SK-N-SH (cell line): Measurements from ENCODE around the gene RGS9. TPM values are rescaled to one million over a fixed set of nuclear protein-coding genes. Genes with fewer than 3 reads are reported as not detected.

Experiments
- CTCF ChIA-PET: fragments of 300-600, 350-600 bp; formaldehyde crosslinking; extraction: SDS; loops from one replicate; lab custom pipeline; 2021; lab: Yijun Ruan, JAX
- POLR2A ChIA-PET: fragments of 350-600 bp; sonication (Branson Sonifier 250); formaldehyde crosslinking; extraction: SDS; loops from one replicate; lab custom pipeline; 2020; ENCODE audit warnings: antibody characterized with exemption, inconsistent platforms; lab: Yijun Ruan, JAX
- DNase-seq: peaks from one replicate; pipeline ENCODE4 v3.0.0; 2012
- H2AFZ ChIP-seq: fragments of 200-600 bp; sonication (generic); 2 replicates; pipeline ENCODE4 v1.8.1; 2016; ENCODE audit warnings: antibody characterized with exemption, mild to moderate bottlenecking, low read depth
- H3F3A ChIP-seq: fragments of 200-600 bp; sonication (generic); replicated peaks from 2 replicates; pipeline ENCODE3; 2016; ENCODE audit warnings: antibody characterized with exemption, mild to moderate bottlenecking; ENCODE audit not compliant: insufficient read depth
- H3K27ac ChIP-seq, 2 experiments: fragments of 200-500 bp in 1 of 2; fragments of 200-600 bp in 1 of 2; sonication (Bioruptor generic) in 1 of 2; sonication (generic), shearing (Covaris generic) in 1 of 2; 2 replicates each; pipeline versions ENCODE4 v1.5.1 to v1.6.1; 2014 to 2016; ENCODE audit warnings: low read depth in 2 of 2, inconsistent platforms in 1 of 2, low read length in 1 of 2, mild to moderate bottlenecking in 1 of 2, mixed read lengths in 1 of 2
- H3K27me3 ChIP-seq: fragments of 200-600 bp; sonication (generic), shearing (Covaris generic); 2 replicates; pipeline ENCODE4 v1.6.1; 2016; ENCODE audit warnings: mixed run types; ENCODE audit not compliant: insufficient read depth
- H3K36me3 ChIP-seq, 2 experiments: fragments of 200-500 bp in 1 of 2; fragments of 200-600 bp in 1 of 2; sonication (Bioruptor generic) in 1 of 2; sonication (generic) in 1 of 2; replicated peaks in 1 of 2; 2 replicates each; pipeline versions ENCODE3 to v1.5.1; 2014 to 2016; ENCODE audit warnings: low read length in 1 of 2, mild to moderate bottlenecking in 1 of 2; ENCODE audit not compliant: insufficient read depth in 2 of 2, control insufficient read depth in 1 of 2
- H3K4me1 ChIP-seq, 2 experiments: fragments of 200-500 bp in 1 of 2; fragments of 200-600 bp in 1 of 2; sonication (Bioruptor generic) in 1 of 2; sonication (generic), shearing (Covaris generic) in 1 of 2; 2 replicates each; pipeline versions ENCODE4 v1.5.1 to v1.6.1; 2014 to 2016; ENCODE audit warnings: low read depth in 1 of 2, low read length in 1 of 2, mixed run types in 1 of 2; ENCODE audit not compliant: insufficient read depth in 2 of 2, control insufficient read depth in 1 of 2
- H3K4me2 ChIP-seq: fragments of 200-600 bp; sonication (generic), shearing (Covaris generic); 2 replicates; pipeline ENCODE4 v1.6.1; 2017; ENCODE audit warnings: mixed run types
- H3K4me3 ChIP-seq, 2 experiments: fragments of 200-500 bp in 1 of 2; fragments of 200-600 bp in 1 of 2; sonication (Bioruptor generic) in 1 of 2; sonication (generic), shearing (Covaris generic) in 1 of 2; 2 replicates each; pipeline versions ENCODE4 v1.5.1 to v1.8.1; 2014 to 2016; ENCODE audit warnings: low read depth in 2 of 2, inconsistent platforms in 1 of 2, low read length in 1 of 2, mild to moderate bottlenecking in 1 of 2, mixed read lengths in 1 of 2, moderate library complexity in 1 of 2
- H3K79me2 ChIP-seq: fragments of 200-600 bp; sonication (generic); 2 replicates; pipeline ENCODE4 v1.8.1; 2017; ENCODE audit warnings: mild to moderate bottlenecking; ENCODE audit not compliant: insufficient read depth
- H3K9ac ChIP-seq: fragments of 200-600 bp; sonication (generic); 2 replicates; pipeline ENCODE4 v1.6.1; 2017; ENCODE audit warnings: mixed run types
- H3K9me2 ChIP-seq: fragments of 200-600 bp; sonication (generic); 2 replicates; pipeline ENCODE4 v1.6.1; 2017; ENCODE audit warnings: mixed run types
- H3K9me3 ChIP-seq: fragments of 200-600 bp; sonication (generic); 2 replicates; pipeline ENCODE4 v1.6.1; 2017; ENCODE audit warnings: mixed run types, mild to moderate bottlenecking, moderate library complexity
- H4K20me1 ChIP-seq: fragments of 200-600 bp; sonication (generic); 2 replicates; pipeline ENCODE4 v1.6.1; 2017; ENCODE audit warnings: mild to moderate bottlenecking, mixed run types; ENCODE audit not compliant: insufficient read depth
- FOSL2 ChIP-seq: IDR thresholded peaks from 2 replicates; pipeline ENCODE4 v1.4.0; 2012; ENCODE audit warnings: low read depth, mild to moderate bottlenecking, moderate library complexity, borderline replicate concordance
- FOXJ3 ChIP-seq: sonication (generic); formaldehyde crosslinking; IDR thresholded peaks from 2 replicates; pipeline ENCODE4 v1.5.1; 2020; ENCODE audit warnings: mild to moderate bottlenecking, missing genetic modification reagents
- JUND ChIP-seq: IDR thresholded peaks from 2 replicates; pipeline ENCODE4 v1.4.0; 2012
- MEF2A ChIP-seq: IDR thresholded peaks from 2 replicates; pipeline ENCODE4 v1.4.0; 2012; ENCODE audit warnings: low read depth, borderline replicate concordance
- NFIC ChIP-seq: IDR thresholded peaks from 2 replicates; pipeline ENCODE4 v1.4.0; 2012; ENCODE audit warnings: borderline replicate concordance
- RCOR1 ChIP-seq: fragments of 150-350 bp; IDR thresholded peaks from 2 replicates; pipeline ENCODE4 v1.6.1; 2017; ENCODE audit warnings: antibody characterized with exemption, low read length
- RFX5 ChIP-seq: IDR thresholded peaks from 2 replicates; pipeline ENCODE4 v1.6.1; 2012; ENCODE audit warnings: mild to moderate bottlenecking, improper control_type of control experiment, low read length
- SIN3A ChIP-seq: IDR thresholded peaks from 2 replicates; pipeline ENCODE4 v1.6.1; 2012; ENCODE audit warnings: low read depth, mild to moderate bottlenecking, low read length, moderate library complexity, borderline replicate concordance
- SMC3 ChIP-seq: IDR thresholded peaks from 2 replicates; pipeline ENCODE4 v1.6.1; 2012; ENCODE audit warnings: low read depth, low read length, improper control_type of control experiment
- TAF1 ChIP-seq: IDR thresholded peaks from 2 replicates; pipeline ENCODE4 v1.6.1; 2012; ENCODE audit warnings: low read depth, mild to moderate bottlenecking, low read length, moderate library complexity, borderline replicate concordance
- TCF12 ChIP-seq: IDR thresholded peaks from 2 replicates; pipeline ENCODE4 v1.4.0; 2012
- YY1 ChIP-seq: IDR thresholded peaks from 2 replicates; pipeline ENCODE4 v1.4.0; 2012; ENCODE audit warnings: low read depth, mild to moderate bottlenecking
- WGBS: methylation state at CpG from one replicate; pipeline ENCODE4 v1.1.6; 2017; ENCODE audit warnings: low lambda C conversion rate; 5-methylcytosine and 5-hydroxymethylcytosine counted together
- polyA plus RNA-seq, 3 experiments: library from polyadenylated mRNA; depleted of rRNA; stranded (reverse); fragments of >200 nt; gene quantifications; 2 replicates each; pipeline ENCODE4 v1.2.3, GENCODE V29; 2012
- TF ChIP-seq, protein P1 (sequence below): IDR thresholded peaks from 2 replicates; pipeline ENCODE4 v1.4.0; 2012; ENCODE audit warnings: low read depth, borderline replicate concordance
- TF ChIP-seq, protein P2 (sequence below): fragments of 200-600 bp; sonication (generic); IDR thresholded peaks from 2 replicates; pipeline ENCODE4 v1.6.1; 2017; ENCODE audit warnings: antibody characterized with exemption, mild to moderate bottlenecking, moderate library complexity
- TF ChIP-seq, protein P3 (sequence below): IDR thresholded peaks from 2 replicates; pipeline ENCODE4; 2012

RGS9 gene
- polyA plus RNA-seq, 1 of the 3 experiments (the other 2 are of a cell fraction), result 1.4 TPM

DNA sequence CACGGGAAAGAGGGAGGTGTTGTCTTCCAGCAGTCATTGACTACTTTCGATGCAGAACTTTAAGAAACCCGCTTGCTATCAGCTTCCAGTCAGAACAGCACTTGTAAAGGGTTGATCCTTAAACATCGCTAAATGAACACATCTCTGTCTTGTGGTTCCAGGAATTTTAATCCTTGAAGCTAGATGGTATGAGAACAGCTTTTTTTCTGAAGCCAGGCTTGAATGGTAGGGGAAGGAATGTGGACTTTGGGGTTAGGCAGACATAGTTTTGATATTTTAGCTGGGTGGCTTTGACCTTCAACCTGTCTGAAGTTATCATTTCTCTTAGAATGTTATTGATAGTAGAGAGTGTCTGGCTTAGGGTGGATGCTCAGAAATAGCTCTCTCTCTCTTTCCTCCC is 81.1 kb downstream of the RGS9 start:
- CTCF ChIA-PET, result interaction anchor here (1.1 to 6.7 kb wide), 4 partner anchors 7 to 13 kb away, joined by 3 to 40 read pairs (median 6); no protein-coding TSS in a partner anchor

More for the DNA sequence above, 81.1 kb downstream of the RGS9 start:
- Histone ChIP-seq H3K9ac (no peak overlapping the region), H3K79me2 (no peaks in the 10 kb centered on the region), H3K4me2 (no peak overlapping the region), H3K4me3 (no peak overlapping the region), H3K4me1 (peaks cover 0 to 3% of the 10 kb centered on the region in 2 experiments; a peak in 1 of 4 replicates), H3K27me3 (peaks cover 32% of the 10 kb centered on the region; the same call in 1 of the 2 replicates), H3K9me3 (no peaks in the 10 kb centered on the region), H3K9me2 (no peaks in the 10 kb centered on the region), H3K36me3 (no peaks in the 10 kb centered on the region), H4K20me1 (no peaks in the 10 kb centered on the region), H2AFZ (no peak overlapping the region), H3K27ac (no peak overlapping the region), H3F3A (no peaks in the 10 kb centered on the region)
- POLR2A ChIA-PET, result no interaction called here
- TF ChIP-seq RCOR1 (no peak), TAF1 (no peak), NFIC (no peak), JUND (no peak), SMC3 (no peak), RFX5 (no peak), MEF2A (no peak), SIN3A (no peak), YY1 (no peak), FOSL2 (no peak), FOXJ3 (CRISPR knock-in tag) (no peak), TCF12 (no peak)
- TF ChIP-seq, protein P1, sequence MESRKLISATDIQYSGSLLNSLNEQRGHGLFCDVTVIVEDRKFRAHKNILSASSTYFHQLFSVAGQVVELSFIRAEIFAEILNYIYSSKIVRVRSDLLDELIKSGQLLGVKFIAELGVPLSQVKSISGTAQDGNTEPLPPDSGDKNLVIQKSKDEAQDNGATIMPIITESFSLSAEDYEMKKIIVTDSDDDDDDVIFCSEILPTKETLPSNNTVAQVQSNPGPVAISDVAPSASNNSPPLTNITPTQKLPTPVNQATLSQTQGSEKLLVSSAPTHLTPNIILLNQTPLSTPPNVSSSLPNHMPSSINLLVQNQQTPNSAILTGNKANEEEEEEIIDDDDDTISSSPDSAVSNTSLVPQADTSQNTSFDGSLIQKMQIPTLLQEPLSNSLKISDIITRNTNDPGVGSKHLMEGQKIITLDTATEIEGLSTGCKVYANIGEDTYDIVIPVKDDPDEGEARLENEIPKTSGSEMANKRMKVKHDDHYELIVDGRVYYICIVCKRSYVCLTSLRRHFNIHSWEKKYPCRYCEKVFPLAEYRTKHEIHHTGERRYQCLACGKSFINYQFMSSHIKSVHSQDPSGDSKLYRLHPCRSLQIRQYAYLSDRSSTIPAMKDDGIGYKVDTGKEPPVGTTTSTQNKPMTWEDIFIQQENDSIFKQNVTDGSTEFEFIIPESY, result no peak
- TF ChIP-seq, protein P2, sequence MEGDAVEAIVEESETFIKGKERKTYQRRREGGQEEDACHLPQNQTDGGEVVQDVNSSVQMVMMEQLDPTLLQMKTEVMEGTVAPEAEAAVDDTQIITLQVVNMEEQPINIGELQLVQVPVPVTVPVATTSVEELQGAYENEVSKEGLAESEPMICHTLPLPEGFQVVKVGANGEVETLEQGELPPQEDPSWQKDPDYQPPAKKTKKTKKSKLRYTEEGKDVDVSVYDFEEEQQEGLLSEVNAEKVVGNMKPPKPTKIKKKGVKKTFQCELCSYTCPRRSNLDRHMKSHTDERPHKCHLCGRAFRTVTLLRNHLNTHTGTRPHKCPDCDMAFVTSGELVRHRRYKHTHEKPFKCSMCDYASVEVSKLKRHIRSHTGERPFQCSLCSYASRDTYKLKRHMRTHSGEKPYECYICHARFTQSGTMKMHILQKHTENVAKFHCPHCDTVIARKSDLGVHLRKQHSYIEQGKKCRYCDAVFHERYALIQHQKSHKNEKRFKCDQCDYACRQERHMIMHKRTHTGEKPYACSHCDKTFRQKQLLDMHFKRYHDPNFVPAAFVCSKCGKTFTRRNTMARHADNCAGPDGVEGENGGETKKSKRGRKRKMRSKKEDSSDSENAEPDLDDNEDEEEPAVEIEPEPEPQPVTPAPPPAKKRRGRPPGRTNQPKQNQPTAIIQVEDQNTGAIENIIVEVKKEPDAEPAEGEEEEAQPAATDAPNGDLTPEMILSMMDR, result no peak
- TF ChIP-seq, protein P3, sequence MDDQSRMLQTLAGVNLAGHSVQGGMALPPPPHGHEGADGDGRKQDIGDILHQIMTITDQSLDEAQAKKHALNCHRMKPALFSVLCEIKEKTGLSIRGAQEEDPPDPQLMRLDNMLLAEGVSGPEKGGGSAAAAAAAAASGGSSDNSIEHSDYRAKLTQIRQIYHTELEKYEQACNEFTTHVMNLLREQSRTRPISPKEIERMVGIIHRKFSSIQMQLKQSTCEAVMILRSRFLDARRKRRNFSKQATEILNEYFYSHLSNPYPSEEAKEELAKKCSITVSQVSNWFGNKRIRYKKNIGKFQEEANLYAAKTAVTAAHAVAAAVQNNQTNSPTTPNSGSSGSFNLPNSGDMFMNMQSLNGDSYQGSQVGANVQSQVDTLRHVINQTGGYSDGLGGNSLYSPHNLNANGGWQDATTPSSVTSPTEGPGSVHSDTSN, result no peak
- 46% methylated on average over 4 of the region's 4 CpGs for WGBS
- DNase-seq, result no peak
